ENCODE measurements around the gene TRAF5. TPM values are rescaled to one million over a fixed set of nuclear protein-coding genes. Genes with fewer than 3 reads are reported as not detected.

Gene TRAF5
- total RNA-seq, 4 donors from 2014 or later: 1.5 to 3.9 (median 1.8) TPM

GRCh38 chr1:211358685-211359084 lies 32.1 kb downstream of the TRAF5 start:
- TF ChIP-seq CTCF (IDR thresholded peaks at IDR 0.05) (no peak), POLR2A (IDR thresholded peaks at IDR 0.05) (no peak)
- intact Hi-C loops (cut with DNase I; ENCODE audit: low total_unique reads): no loop called here
- H3K4me3 ChIP-seq (ENCODE audit: low read depth, poor library complexity, severe bottlenecking): no peak overlapping the region
- WGBS, 2 donors: 94 to 100% methylated on average over 1 of the region's 1 CpG
- DNase-seq (ENCODE audit: low spot score in 2 of 2): no peak

DNA sequence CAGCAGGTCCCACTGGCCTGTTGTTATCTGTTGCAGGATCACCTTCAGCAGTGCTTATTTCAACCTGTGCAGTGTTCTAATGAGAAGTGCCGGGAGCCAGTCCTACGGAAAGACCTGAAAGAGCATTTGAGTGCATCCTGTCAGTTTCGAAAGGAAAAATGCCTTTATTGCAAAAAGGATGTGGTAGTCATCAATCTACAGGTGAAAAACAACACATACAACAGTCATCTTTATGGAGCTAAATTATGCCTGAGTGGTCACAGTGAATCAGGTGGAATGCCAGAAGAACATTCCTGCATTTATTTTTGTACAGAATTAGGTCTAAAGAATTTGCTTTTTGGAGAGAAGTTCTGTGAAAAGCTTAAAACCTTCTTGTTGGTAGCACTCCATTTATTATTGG lies 33.2 kb downstream of the TRAF5 start:
- H3K4me3 ChIP-seq (ENCODE audit: low read depth, poor library complexity, severe bottlenecking): no peak overlapping the region
- DNase-seq (ENCODE audit: low spot score in 2 of 2): no peak
- intact Hi-C loops (cut with DNase I; ENCODE audit: low total_unique reads): no loop called here
- TF ChIP-seq POLR2A (IDR thresholded peaks at IDR 0.05): no peak
- no peak for TF ChIP-seq CTCF (IDR thresholded peaks at IDR 0.05)
- WGBS, 2 donors: 84% methylated on average over 3 of the region's 3 CpGs

DNA sequence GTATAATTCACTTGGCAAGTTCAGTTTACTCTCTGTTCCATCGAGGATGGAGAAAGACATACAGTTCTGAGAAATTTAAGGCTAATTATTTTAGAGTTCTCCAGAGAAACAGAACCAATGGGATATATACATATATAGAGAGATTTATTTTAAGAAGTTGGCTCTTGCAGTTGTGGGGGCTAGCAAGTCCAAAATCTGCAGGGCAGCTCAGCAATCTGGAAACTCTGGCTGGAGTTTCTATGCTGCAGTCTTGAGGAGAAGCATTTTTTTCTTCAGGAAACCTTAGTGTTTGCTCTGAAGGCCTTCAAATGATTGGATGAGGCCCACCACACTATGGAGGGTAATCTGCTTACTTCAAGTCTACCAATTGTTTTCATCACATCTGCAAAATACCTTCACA lies 34.6 kb downstream of the TRAF5 start:
- intact Hi-C loops (cut with DNase I; ENCODE audit: low total_unique reads): no loop called here
- 90 to 95% methylated on average over 1 of the region's 1 CpG for WGBS, 2 donors
- TF ChIP-seq CTCF (IDR thresholded peaks at IDR 0.05) (no peak), POLR2A (IDR thresholded peaks at IDR 0.05) (no peak)
- H3K4me3 ChIP-seq (ENCODE audit: low read depth, poor library complexity, severe bottlenecking): no peak overlapping the region
- no peak for DNase-seq (ENCODE audit: low spot score in 2 of 2)

DNA sequence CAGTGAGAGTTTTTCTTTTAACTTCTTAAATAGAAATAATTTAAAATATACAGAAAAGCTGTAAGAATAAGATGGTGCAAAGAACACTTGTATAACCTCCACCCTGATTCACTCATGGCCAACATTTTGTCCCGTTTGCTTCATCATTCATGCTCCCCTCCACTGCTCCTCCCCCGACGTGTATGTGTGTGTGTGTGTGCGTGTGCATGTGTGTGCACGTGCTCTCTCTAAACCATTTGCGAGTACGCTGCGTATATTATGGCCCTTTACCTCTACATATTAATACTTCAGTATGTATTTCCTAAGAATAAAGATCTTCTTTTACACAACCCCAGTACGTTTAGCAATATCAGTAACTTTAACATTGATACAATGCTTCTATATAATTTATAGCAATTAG lies 43.0 kb downstream of the TRAF5 start:
- TF ChIP-seq POLR2A (IDR thresholded peaks at IDR 0.05) (no peak), CTCF (IDR thresholded peaks at IDR 0.05) (no peak)
- 90 to 92% methylated on average over 9 of the region's 9 CpGs for WGBS, 2 donors

DNA sequence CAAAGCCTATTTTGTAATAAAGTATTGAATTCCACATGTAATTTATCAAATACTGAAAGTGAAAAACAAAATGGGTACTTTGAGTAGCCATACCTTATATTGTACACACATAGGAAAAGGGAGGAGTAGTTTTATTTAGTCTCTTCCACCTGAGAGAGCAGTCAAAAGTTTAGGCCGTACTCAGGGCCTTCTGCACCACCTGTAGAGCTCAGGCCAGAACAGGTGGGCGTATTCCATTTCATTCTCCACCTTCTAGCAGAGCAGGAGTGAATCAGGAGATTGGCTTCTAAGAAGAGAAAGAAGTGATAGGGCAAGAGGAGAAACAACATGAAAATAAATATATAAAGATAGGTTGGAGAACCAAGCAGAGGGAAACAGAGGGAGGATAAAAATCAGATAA lies 44.0 kb downstream of the TRAF5 start:
- WGBS, 2 donors: 95 to 97% methylated on average over 2 of the region's 2 CpGs
- DNase-seq (ENCODE audit: low spot score in 2 of 2): no peak
- H3K4me3 ChIP-seq (ENCODE audit: low read depth, poor library complexity, severe bottlenecking): no peak overlapping the region
- intact Hi-C loops (cut with DNase I; ENCODE audit: low total_unique reads): no loop called here
- no peak for TF ChIP-seq CTCF (IDR thresholded peaks at IDR 0.05)
- TF ChIP-seq POLR2A (IDR thresholded peaks at IDR 0.05): no peak

More for the DNA sequence above, 43.0 kb downstream of the TRAF5 start:
- H3K4me3 ChIP-seq (ENCODE audit: low read depth, poor library complexity, severe bottlenecking): no peak overlapping the region
- no peak for DNase-seq (ENCODE audit: low spot score in 2 of 2)
- intact Hi-C loops (cut with DNase I; ENCODE audit: low total_unique reads): no loop called here

- no peak overlapping the region for H3K4me3 ChIP-seq (ENCODE audit: low read depth, poor library complexity, severe bottlenecking)
- intact Hi-C loops (cut with DNase I; ENCODE audit: low total_unique reads): no loop called here
- TF ChIP-seq POLR2A (IDR thresholded peaks at IDR 0.05): no peak
- TF ChIP-seq CTCF (IDR thresholded peaks at IDR 0.05): no peak
- no peak for DNase-seq (ENCODE audit: low spot score in 2 of 2)
- WGBS, 2 donors: 90 to 91% methylated on average over 1 of the region's 1 CpG
These were observed 44.9 kb downstream of the TRAF5 start for GRCh38 chr1:211371406-211372105.
